Fibroblast of gingiva (primary cell): ENCODE results near the gene CRMP1.
"Not testable (repeated sequence)": the region's sequence is repeated elsewhere in the genome, so short reads cannot be mapped to it uniquely, and the experiment has no call there.

Source experiments
- DNase-seq: peaks from one replicate; pipeline ENCODE4 v3.0.0-alpha.2; 2011; ENCODE audit warnings: low read depth

CRMP1 gene

DNA sequence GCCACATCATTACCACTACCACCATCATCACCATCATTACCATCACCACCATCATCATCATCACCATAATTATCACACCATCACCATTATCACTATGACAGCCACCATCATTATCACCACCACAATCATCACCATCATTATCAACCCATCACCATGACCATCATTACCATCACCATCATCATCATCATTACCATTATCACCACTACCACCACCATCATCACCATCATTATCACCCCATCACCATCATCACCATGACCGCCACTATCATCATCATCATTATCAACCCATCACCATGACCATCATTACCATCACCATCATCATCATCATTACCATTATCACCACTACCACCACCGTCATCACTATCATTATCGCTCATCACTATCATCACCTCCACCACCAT, 36.5 kb downstream of the CRMP1 start:
- not testable (repeated sequence) for DNase-seq

DNA sequence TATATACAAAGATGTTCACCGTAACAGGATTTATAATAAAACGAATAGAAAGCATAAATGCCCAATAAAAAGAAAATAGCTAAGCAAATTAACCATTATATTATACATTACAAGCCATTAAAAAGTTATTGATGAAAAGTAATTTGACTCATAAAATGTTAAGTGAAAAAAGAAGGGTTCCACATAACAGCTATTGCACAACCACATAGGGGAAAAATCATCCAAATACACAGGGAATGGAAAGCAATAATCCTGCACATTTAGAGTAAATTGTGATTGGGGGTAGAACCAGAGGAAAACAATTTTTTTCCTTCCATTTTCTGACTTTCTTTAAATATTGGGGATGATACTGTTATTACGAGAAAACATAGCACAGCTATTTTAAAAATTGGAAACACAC, 38.0 kb downstream of the CRMP1 start:
- no peak for DNase-seq

DNA sequence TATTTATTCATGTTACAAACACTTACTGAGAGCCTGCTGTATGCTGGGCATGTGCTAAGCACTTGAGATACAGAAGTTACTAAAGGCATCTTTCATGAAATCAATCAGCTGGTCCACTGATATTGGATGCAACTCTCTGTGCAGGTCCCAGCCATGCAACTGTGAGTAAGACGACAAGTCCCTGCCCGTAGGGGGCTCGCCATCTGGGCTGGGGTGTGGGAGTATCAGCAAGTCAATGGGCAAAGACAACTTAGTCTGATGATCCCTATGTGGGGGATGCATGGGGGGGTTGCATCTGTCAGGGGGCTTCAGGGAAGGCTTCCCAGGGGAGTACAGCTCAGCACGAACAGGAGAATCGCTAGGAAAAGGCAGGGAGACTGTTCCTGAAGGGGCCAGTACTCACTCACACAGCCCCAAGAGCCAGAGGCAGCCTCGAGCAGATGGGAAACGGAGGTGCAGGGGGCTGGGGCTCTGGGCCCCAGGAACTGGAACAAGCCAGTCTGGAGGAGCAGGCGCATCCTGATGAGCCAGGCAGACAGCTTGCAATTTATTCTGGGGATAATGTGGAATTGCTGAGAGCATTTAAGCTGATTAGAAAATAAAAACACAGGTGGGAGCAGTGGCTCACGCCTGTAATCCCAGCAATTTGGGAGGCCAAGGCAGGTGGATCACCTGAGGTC, 40.2 kb downstream of the CRMP1 start:
- DNase-seq: no peak

DNA sequence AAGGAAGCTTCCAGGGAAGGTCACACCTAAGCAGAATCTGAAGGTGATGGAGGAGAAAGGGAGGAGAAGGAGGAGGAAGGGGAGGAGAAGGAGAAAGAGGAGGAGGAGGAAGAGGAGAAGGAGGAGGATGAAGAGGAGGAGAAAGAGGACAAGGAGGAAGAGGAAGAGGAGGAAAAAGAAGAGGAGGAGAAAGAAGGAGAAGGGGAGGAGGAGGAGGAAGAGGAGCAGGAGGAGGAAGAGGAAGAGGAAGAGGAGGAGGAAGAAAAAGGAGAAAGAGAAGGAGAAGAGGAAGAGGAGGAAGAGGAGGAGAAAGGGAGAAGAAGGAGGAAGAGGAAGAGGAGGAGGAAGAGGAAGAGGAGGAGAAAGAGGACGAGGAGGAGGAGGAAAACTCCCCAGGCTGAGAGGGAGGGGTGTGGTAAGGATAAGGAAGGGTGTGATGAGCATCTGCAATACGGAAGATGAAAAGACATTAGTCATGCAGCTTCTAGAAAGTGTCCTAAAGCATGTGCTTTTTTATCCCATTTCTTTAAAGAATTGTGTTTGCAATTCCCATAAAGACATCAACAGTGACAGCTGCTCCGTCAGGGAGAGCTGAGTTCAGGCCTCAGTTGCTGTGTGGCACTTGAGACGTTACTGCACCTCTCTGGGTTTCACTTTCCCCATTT, 41.1 kb downstream of the CRMP1 start:
- no peak for DNase-seq

DNA sequence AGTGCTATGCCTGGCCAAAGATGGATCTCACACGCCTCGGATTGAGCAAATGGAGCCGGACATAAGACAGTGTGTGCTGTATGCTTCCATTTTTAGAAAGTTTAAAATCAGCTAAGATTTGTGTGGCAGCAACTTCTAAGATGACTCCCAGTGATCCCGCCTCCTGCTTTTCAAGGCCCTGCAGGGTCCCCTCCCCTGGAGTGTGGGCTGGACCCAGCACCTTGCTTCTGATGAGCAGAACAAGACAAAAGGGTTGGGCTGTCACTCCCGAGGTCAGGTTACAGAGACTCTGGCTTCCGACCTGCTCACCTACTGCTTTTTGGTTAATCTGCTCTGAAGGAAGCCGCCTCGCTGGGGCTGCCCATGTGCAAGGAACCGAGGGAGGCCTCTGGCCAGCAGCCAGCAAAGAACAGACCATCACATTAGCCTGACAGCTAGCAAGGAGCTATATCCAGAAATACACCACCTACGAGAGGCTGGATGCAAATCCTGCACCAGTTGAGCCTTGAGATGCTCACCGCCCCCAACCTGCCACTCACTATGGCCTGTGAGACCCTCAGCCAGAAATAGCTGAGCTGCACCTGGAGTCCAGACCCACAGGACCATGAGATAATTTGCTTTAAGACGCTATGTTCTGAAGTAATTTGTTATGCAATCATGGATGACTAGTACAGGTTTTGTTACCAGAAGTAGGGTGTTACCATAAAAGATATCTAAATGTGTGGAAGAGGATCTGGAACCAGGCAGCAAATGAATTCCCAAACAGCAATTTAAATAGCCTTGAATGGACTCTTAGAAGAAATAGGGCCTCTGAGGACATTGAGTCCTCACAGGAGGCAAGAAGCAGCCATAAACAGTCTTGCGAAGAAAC, 47.6 kb downstream of the CRMP1 start:
- DNase-seq: no peak

DNA sequence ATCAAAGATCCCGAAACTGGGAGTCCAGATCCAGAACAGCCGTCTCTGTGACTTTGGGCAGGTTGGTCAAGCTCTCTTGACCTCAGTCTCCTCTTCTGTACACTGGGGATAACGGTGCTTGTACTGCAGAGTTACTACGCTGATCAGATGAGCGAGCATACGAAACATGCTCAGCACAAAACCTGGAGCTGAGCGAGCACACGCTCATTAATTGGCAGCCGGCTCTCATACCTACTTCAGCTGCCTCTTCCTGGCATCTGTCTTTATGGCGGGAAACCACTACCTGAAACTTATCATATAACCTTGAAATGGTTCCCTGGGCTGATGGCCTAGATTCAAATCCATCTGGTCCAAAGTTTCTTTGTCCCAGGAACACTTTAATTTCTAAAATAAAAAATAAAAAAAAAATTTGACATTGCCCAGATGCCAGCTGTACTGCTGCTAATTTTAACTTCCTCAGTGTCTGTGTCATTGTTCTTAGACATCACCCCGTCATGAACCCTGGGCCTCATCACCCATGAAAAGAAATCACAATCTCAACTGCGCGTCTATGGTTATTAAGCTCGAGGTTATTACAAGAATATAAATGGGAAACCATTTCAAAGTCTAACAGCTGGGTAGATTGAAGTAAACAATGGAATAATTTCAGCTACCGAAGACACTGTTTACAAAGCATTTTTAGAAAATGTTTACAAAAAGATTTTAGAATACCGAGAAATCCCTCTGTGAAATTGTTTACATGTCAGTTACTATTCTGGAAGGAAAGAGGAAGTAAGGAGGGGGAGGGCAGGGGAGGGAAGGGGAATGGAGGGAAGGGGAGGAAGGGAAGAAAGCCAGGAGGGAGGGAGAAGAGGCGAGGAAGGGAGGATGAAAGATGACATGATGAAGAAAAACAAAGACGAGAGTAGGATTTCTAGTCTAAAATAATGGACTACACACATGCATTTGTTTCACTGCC, 49.0 kb downstream of the CRMP1 start:
- DNase-seq: no peak

DNA sequence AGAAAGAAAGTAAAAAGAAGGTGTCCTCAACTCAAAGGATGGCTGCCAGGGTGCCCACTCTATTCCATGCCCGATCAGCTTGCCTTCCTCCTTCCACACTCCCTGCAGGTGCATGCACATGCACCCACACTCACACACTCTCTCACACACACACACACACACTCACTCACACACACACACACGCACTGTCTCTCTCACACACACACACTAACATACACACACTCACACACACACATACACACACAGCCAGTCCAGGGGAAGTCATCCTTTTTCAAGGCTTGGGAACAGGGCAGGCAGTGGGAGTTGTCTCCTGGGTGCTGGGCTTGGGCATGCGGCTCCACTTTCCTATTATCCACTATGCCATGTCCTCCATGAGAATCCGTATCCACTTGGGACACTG, 50.4 kb downstream of the CRMP1 start:
- DNase-seq: no peak

DNA sequence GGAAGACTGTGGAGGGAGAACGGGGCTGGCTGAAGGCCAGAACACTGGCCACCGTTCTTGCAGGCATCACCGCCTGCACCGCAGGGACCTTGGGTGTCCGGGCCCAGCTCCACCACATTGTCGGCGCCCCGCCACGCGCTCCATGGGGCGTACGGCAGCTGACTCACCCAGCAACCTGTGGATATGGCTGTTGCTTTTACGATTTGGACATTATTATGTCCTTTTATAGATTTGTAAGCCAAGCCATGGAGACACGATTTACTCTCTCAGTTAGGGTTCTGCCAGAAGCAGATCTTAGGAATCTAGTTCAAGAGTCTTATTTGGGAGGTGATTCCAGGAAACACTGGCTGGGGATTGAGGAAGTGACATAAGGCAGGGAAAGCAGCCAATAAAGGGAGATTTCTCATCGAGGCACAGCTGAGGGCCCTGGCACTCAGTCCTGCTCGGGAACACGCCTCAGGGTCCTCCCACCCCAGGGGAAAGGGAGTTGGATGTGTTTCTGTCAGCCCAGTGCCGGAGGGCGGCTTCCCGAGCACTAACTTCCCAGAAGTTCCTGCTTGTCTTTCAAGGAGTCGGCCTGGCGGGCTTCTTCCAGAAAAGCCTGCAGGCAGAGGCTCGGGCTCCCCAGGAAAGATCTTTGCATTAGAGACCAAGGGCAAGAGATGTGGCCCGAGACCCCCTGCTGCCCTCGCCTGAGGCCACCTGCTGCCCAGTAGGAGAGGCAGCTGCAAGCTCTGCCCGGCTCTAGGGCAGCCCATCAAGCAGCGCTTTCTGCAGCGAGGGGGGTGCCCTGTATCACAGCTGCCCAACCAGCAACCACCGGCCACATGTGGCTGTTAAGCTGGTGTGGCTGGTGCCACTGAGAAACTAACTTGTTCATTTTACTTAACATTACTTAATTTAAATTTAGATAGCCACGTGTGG, 52.9 kb downstream of the CRMP1 start:
- no peak for DNase-seq

DNA sequence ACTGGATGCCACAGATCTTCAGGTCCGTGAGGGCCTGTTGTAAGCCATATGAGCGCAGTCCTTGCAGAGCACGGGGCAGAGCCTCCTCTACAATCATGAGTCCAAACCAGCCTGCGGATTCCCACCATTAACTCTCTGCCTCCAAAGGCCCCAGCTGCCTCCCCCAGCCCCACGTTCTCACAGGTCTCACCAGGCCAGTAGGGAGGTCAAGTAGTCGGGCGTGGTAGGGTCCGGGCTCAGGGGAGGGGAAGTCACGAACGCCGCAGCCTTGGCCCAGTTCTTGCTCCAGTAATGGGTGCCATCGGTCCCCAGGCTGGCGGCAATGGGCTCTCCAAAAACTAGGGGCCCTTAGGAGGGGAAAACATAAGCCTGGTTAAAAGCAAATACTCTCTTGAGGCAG, 53.6 kb downstream of the CRMP1 start:
- no peak for DNase-seq

DNA sequence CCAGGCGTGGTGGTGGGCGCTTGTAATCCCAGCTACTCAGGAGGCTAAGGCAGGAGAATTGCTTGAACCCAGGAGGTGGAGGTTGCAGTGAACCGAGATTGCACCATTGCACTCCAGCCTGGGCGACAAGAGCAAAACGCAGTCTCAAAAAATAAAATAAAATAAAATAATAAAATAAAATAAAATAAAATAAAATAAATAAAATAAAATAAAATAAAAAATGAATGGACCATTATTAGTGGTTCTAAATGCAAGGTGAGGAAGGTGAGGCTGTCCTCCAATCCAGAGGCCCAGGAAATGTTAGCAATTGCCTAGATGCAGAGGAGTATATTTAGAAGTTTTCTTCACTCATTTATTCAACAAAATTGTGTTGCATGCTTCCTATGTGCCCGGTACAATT, 55.4 kb downstream of the CRMP1 start:
- DNase-seq: not testable (repeated sequence)

DNA sequence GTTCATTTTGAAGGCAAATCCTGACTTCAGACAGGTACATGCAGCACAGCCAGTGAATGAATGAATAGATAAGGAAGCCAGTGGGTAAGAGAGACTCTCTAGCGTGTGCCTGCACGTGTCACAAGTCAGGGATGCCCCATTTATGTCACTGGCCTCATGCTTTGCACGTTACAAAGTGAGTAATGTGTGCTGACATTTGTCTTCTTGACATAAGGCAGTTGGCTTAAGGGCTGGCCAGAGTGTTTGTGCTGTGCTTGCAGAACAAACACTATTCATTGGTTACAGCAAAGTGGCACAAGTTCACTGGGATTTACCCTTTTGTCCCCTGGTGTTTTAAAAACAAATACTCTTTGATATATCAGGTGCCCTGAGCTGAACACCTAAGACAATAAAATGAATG, 55.9 kb downstream of the CRMP1 start:
- no peak for DNase-seq

DNA sequence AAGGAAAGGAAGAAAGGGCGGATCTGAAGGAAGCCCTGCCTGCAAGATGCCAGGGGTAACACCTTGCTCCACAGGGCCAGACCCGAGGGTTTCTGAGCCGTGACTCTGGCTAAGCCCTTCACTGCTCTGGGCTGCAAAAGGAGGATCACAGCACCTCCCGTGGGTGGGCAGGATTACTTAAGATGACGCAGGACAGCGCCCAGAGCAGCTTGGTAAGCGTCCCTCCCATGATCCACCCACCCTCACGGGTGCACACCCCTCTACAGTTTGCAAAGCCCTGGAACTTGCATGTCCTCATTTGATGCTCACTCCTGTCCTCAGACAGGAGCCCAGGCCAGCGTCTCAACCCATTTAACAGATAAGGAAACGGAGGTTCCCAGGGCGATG, 64.9 kb downstream of the CRMP1 start:
- no peak for DNase-seq

DNA sequence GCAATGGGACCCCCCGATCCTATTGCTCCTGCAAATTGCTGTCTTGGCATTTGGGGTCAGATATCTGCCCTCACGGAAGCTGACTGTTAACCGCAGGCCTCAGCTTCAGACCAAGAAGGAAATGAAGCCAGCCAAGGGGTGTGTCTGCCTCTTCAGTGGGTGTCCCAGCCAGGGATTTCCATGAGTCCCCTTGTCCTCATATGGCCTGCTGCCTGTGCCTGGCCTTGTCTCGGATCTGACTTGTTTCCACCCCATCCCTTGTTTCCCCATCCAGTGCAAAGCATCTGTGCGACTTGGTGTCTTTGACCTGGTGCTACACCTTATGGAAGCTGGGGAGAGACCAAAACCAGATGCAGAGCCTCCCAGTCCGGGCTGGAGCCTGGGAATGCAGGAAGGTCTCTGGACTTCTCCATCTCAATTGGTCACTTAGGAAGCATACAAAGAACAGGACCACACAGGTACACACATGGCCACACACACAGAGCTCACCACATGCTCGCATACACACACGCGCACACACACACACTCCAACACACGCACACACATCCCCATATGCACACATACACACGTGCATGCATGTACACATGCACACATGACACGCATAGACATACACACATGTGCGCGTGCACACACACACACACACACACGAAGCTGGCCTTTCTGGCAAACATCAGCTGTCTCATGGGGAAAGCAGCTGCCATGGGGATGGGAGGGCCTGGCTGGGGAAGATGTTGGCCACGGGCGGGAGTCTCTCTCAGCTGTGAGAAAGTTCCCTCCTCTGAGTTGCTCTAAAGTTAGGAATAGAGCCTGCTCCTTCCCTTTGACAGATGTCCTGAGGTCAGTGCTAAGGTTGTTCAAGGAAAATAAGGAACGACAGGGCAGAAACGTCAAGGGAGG, 65.5 kb downstream of the CRMP1 start:
- peak; percentile 5 for DNase-seq

DNA sequence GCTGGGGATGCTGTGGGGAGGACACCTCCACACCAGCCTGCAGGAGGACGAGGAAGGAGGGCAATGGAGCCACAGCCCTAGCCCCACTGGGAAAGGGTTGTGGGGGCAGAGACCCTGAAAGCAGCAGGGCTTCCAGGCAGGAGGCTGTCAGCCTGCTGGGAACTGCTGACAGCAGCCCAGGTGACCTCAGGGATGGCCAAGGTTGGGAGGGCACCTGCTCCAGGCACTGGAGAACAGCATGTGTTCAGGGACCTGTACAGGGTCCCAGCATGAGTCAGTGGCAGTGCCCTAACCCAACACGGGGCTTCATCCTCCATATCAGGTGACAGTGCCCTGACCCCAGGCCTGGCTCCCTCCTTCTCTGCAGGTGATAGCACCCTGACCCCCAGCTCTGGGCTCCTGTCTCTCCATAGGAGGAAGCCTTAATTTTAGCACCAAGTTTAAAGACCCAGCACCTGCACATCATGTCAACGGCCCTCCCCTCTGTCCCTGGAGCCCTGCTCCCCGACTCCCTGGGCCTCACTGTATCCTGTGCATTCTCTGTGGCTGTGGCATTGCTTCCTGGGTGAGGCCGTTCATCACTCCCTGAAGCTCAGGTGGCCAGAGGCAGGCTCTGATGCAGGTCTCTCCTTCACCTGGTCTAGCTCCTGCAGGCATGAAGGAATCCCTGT, 66.3 kb downstream of the CRMP1 start:
- DNase-seq: no peak

DNA sequence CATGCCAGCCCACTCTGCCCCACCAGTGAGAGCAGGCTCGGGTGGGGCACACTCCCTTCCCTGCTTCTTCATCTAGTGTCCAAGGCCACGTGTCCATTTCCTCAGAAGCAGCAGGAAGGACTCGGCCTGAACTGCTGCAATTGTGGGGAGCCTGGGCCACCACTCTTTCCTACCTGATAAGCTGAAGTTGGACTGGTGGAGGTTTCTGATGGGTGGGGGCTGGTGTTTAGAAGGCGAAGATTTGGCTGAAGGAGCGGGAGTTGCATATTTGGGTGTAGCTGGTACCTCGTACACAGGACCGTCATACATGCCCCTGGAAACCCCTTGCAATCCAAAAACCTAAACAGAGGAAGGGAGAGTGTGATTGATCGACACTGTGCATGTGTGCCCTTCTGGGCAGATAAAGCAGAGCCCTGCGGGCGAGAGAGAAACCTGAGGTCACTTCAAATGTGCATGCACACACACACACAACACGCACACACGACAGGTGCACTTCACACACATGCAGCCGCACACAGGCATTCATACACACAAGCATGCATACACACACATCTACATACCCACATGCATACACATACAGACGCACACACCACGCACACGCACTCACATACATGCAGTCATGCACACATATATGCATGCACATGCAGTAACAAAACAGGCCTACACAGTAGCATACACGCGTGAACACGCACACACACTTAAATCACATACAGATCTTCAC, 67.4 kb downstream of the CRMP1 start:
- no peak for DNase-seq

DNA sequence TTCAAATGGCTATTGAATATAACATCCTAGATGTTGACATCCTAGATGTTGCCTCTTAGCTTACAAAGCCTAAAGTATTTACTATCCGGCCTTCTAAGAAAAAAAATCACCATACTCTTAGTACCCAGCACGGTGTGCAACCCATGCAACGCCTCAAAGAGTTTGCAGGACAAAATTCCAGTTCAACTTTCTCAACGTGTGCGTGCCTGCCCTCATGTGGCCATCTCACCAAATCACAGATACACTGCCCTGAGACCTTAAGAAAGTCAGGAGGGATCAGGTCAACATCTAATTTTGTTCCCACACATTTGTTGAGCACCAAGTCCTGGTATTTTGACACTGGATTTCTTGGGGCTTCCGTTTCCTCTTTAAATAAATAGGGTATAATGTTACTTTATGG, 68.3 kb downstream of the CRMP1 start:
- peak; percentile 44 for DNase-seq

DNA sequence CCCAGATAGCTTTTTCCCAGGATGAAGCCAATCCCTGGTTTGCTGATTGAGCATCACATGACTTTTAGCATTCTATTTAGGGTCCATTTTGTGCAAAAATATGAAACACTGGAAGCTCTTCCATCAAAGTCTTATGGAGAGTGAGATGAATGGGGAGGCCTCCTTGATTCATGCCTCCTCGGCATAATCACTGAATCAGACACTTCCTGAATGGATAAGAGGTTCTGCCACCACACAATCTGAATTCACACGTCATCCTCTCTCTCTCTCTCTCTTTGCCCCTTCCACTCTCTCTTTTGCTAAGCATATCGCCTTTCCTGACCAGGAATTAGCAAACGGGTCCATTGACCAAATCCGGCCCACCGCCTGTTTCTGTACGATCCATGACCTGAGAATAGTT, 68.7 kb downstream of the CRMP1 start:
- no peak for DNase-seq

DNA sequence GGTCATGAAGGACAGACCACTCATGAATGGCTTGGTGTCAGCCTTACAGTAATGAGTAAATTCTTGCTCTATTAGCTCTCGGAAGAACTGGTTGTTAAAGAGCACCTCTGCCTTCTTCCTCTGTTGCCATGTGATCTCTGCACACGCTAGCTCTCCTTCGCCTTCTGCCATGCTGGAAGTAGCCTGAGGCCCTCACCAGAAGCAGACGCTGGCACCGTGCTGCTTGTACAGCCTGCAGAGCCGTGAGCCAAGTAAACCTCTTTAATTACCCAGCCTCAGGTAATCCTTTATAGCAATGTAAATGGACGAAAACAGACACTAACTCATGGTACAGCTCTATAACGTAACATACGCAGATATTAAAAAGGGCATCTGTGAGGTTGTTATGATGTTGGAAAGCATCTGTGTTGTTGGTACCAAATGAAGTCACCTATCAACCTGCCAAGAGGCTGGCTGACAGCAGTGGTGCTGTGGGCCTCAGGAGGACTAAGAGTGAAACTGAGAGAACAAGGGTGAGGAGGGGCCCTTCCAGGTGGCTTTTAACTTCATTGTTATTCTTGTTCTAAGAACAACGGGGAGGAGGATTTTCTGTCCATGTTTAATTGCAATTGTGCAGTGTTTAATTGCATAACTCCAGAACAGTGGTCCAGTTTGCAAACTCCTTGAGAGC, 69.2 kb downstream of the CRMP1 start:
- DNase-seq: no peak
